Gastroesophageal sphincter (tissue), 3 donors: Measurements from ENCODE around the gene GSDME.

Source experiments
- CTCF ChIP-seq, 4 experiments: fragments of 200-600 bp in 2 of 4; fragments of 450-650 bp in 2 of 4; sonication (generic) in 1 of 4; IDR thresholded peaks; one replicate each; pipeline ENCODE4 v1.5.1; 2017 to 2019; ENCODE audit warnings: antibody characterized with exemption in 4 of 4, mild to moderate bottlenecking in 2 of 4, moderate library complexity in 2 of 4
- POLR2A ChIP-seq, 2 donors: fragments of 450-650 bp; IDR thresholded peaks; one replicate each; pipeline ENCODE4 v1.6.1; 2017; ENCODE audit warnings: antibody characterized with exemption in 2 of 2, mild to moderate bottlenecking in 2 of 2, moderate library complexity in 1 of 2

- TF ChIP-seq CTCF (IDR thresholded peaks at IDR 0.05) (no peak), POLR2A (IDR thresholded peaks at IDR 0.05) (no peak)
These were observed 99.3 kb downstream of the GSDME start for GRCh38 chr7:24657980-24658379.
